BE2C (cell line): ENCODE data around the gene GBA2. TPM values are rescaled to one million over a fixed set of nuclear protein-coding genes. Genes with fewer than 3 reads are reported as not detected.

Source experiments
- DNase-seq: peaks from one replicate; pipeline ENCODE4 v3.0.0-alpha.2; 2020
- H3K27me3 ChIP-seq: fragments of 250-450 bp; sonication (Bioruptor Pico); 2 replicates; pipeline ENCODE4 v1.5.1; 2020; ENCODE audit warnings: mild to moderate bottlenecking
- H3K36me3 ChIP-seq: fragments of 250-450 bp; sonication (Bioruptor Pico); 2 replicates; pipeline ENCODE4 v1.5.1; 2020; ENCODE audit warnings: mild to moderate bottlenecking
- H3K4me1 ChIP-seq: fragments of 250-450 bp; sonication (Bioruptor Pico); 2 replicates; pipeline ENCODE4 v1.5.1; 2020
- H3K4me3 ChIP-seq: 2 replicates; pipeline ENCODE4 v1.5.1; 2011; ENCODE audit warnings: low read depth, low read length
- H3K9me3 ChIP-seq: fragments of 250-450 bp; sonication (Bioruptor Pico); 2 replicates; pipeline ENCODE4 v1.5.1; 2020
- CTCF ChIP-seq: IDR thresholded peaks from 2 replicates; pipeline ENCODE4 v1.5.1; 2012; ENCODE audit warnings: mild to moderate bottlenecking, low read depth, low read length
- polyA plus RNA-seq: library from polyadenylated mRNA; unstranded; fragments of >200 nt; gene quantifications from one replicate; pipeline ENCODE4 v1.2.1, GENCODE V29; 2012; ENCODE audit warnings: low read depth, missing spikeins; ENCODE audit not compliant: insufficient read length, insufficient read depth

GBA2 gene
- 80.1 TPM for polyA plus RNA-seq

GRCh38 chr9:35748858-35749514 lies at the start of gene GBA2, which contains the start of gene RGP1:
GBA2 (minus strand) TSS chr9:35749228; CDS start chr9:35748704, 524 bp downstream.
RGP1 (plus strand) TSS chr9:35749287; CDS start chr9:35749756, 469 bp downstream.
- Histone ChIP-seq H3K4me1 (peaks cover 3% of the 10 kb centered on the region), H3K27me3 (no peaks in the 10 kb centered on the region), H3K4me3 (peak within 1 kb of the TSS; percentile 92), H3K9me3 (no peaks in the 10 kb centered on the region), H3K36me3 (peaks cover 19% of the 10 kb centered on the region)
- TF ChIP-seq CTCF = no peak
- DNase-seq = peak; percentile 86

- no peak for DNase-seq
These were observed 48.5 kb upstream of the GBA2 start for GRCh38 chr9:35797311-35798109.

GRCh38 chr9:35795695-35796094 lies 46.7 kb upstream of the GBA2 start:
- H3K27me3 ChIP-seq = no peaks in the 10 kb centered on the region
- H3K4me3 ChIP-seq = no peak overlapping the region
- no peaks in the 10 kb centered on the region for H3K36me3 ChIP-seq
- H3K9me3 ChIP-seq = no peaks in the 10 kb centered on the region
- no peak for TF ChIP-seq CTCF
- no peak for DNase-seq
- H3K4me1 ChIP-seq = peaks cover 21% of the 10 kb centered on the region

More at GRCh38 chr9:35797311-35798109, 48.5 kb upstream of the GBA2 start:
- Histone ChIP-seq H3K36me3 (no peaks in the 10 kb centered on the region), H3K4me3 (no peak overlapping the region), H3K4me1 (peaks cover 17% of the 10 kb centered on the region), H3K9me3 (no peaks in the 10 kb centered on the region), H3K27me3 (no peaks in the 10 kb centered on the region)
- no peak for TF ChIP-seq CTCF

GRCh38 chr9:35793461-35793860 lies 44.4 kb upstream of the GBA2 start:
- no peaks in the 10 kb centered on the region for H3K27me3 ChIP-seq
- no peaks in the 10 kb centered on the region for H3K36me3 ChIP-seq
- no peak overlapping the region for H3K4me3 ChIP-seq
- peak; percentile 69 for DNase-seq
- no peak for TF ChIP-seq CTCF
- no peaks in the 10 kb centered on the region for H3K9me3 ChIP-seq
- H3K4me1 ChIP-seq = peaks cover 16% of the 10 kb centered on the region

- TF ChIP-seq CTCF = no peak
- H3K9me3 ChIP-seq = no peaks in the 10 kb centered on the region
- no peaks in the 10 kb centered on the region for H3K36me3 ChIP-seq
- peaks cover 12% of the 10 kb centered on the region for H3K4me1 ChIP-seq
- no peak for DNase-seq
- H3K27me3 ChIP-seq = no peaks in the 10 kb centered on the region
- no peak overlapping the region for H3K4me3 ChIP-seq
These were observed 43.8 kb upstream of the GBA2 start for GRCh38 chr9:35792826-35793225.
